Chondrocyte (in vitro differentiated cells): ENCODE measurements around the gene CFI. TPM values are rescaled to one million over a fixed set of nuclear protein-coding genes. Genes with fewer than 3 reads are reported as not detected.

Experiments used
- DNase-seq: peaks from one replicate; pipeline ENCODE4 v3.0.0; 2021; ENCODE audit warnings: mixed read lengths, low spot score
- H3K27ac Mint-ChIP-seq: one replicate; pipeline ENCODE4 v1.8.0; 2021; ENCODE audit warnings: mild to moderate bottlenecking, moderate library complexity, mixed read lengths; ENCODE audit not compliant: unreplicated experiment
- H3K27me3 Mint-ChIP-seq: 2 replicates; pipeline ENCODE4 v1.8.0; 2021; ENCODE audit warnings: low read depth, mixed read lengths
- H3K36me3 Mint-ChIP-seq: 2 replicates; pipeline ENCODE4 v1.8.0; 2021; ENCODE audit warnings: low read depth, mixed read lengths
- H3K4me1 Mint-ChIP-seq: 2 replicates; pipeline ENCODE4 v1.8.0; 2021; ENCODE audit warnings: low read depth, mild to moderate bottlenecking, mixed read lengths
- H3K4me3 Mint-ChIP-seq: one replicate; pipeline ENCODE4 v1.8.0; 2021; ENCODE audit warnings: mild to moderate bottlenecking, moderate library complexity, mixed read lengths; ENCODE audit not compliant: unreplicated experiment
- H3K9me3 Mint-ChIP-seq: 2 replicates; pipeline ENCODE4 v1.8.0; 2021; ENCODE audit warnings: low read depth, mixed read lengths
- total RNA-seq: library from RNA; stranded (reverse); gene quantifications from 3 replicates; pipeline ENCODE4 v1.2.1, GENCODE V29; 2021
- TF ChIP-seq, protein P1 (sequence below): fragments of 200-600 bp; sonication (generic); IDR thresholded peaks from 2 replicates; pipeline ENCODE4 v1.5.0; 2021; ENCODE audit warnings: antibody characterized with exemption, mild to moderate bottlenecking, moderate library complexity

The CFI gene
- total RNA-seq, 1 donor from 2014 or later: not detected

DNA sequence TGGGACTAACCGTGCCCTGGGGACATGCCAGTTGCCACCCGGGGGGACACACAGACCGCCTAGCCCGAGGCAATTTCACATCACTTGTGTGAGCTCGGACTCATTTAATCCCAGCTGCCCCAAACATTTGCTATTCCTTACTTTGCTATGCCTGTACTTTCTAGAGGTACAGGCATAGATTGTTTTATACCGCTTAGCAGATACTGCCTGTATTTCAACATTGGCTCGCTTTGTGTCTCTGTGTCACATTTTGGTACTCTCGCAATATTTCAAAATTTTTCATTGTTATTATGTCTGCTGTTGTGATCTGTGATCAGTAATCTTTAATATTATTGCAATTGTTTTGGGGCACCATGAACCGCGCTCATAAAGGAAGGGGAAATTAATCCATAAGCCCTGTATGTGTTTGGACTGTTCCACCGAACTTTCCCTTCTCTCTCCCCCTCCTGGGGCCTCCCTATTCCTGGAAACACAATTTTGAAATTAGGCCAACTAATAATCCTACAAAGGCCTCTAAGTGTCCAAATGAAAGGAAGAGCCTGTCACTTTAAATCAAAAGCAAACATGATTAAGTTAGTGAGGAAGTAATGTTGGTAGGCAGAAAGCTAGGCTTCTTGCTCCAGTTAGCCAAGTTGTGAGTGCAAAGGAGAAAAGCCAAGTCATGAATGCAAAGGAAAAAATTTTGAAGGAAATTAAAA lies 98.0 kb downstream of the CFI start:
- peaks cover 22% of the 10 kb centered on the region for H3K4me1 Mint-ChIP-seq
- no peak for DNase-seq
- TF ChIP-seq, protein P1, sequence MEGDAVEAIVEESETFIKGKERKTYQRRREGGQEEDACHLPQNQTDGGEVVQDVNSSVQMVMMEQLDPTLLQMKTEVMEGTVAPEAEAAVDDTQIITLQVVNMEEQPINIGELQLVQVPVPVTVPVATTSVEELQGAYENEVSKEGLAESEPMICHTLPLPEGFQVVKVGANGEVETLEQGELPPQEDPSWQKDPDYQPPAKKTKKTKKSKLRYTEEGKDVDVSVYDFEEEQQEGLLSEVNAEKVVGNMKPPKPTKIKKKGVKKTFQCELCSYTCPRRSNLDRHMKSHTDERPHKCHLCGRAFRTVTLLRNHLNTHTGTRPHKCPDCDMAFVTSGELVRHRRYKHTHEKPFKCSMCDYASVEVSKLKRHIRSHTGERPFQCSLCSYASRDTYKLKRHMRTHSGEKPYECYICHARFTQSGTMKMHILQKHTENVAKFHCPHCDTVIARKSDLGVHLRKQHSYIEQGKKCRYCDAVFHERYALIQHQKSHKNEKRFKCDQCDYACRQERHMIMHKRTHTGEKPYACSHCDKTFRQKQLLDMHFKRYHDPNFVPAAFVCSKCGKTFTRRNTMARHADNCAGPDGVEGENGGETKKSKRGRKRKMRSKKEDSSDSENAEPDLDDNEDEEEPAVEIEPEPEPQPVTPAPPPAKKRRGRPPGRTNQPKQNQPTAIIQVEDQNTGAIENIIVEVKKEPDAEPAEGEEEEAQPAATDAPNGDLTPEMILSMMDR: no peak
- H3K36me3 Mint-ChIP-seq: no peaks in the 10 kb centered on the region
- no peaks in the 10 kb centered on the region for H3K27me3 Mint-ChIP-seq
- no peaks in the 10 kb centered on the region for H3K9me3 Mint-ChIP-seq
- H3K27ac Mint-ChIP-seq: peak overlapping the region; percentile 69
- peak overlapping the region; percentile 93 for H3K4me3 Mint-ChIP-seq

DNA sequence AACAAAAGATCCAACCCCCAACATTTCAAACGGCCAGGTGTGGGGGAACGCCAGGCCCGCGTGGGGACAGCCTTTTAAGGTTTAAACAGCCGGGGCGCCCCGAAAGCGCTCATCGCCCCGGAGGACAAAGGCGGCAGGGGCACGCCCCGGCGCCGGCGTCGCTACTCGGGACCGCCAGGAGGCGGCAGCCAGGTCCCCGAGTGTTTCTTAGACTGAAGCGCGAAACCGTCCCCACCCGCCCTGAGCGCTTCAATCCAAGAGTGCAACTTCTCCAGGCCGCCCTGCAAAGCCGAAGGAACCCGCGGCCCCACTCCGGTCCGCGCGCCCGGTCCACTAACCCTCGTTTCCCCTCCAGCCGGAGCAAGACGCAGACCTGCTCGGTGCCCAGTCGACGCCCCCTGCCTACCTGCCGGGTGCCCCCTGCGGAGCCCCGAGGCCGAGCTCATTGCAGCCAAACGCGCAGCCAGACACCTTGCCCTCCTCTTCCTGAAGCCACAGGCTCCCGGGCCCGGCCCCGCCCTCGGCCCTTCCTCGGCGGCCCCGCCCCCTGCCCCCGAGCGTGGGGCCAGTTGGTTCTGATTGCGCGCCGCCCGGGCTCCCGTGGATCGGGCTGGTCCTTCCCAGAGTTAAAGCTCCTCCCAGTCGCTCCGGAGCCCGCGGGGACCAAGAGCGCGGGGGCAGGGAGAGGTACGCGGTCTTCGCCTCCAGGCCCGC lies 98.7 kb downstream of the CFI start, which contains the start of gene CASP6:
Gene CASP6 (minus strand): TSS at position 496 of the 714 bp plus-strand sequence. CDS start 50 bp downstream, at position 446.
- peak within 1 kb of the TSS; percentile 93 for H3K27ac Mint-ChIP-seq
- no peaks in the 10 kb centered on the region for H3K27me3 Mint-ChIP-seq
- H3K4me1 Mint-ChIP-seq: peaks cover 22% of the 10 kb centered on the region
- H3K9me3 Mint-ChIP-seq: no peaks in the 10 kb centered on the region
- no peak for DNase-seq
- peak within 1 kb of the TSS; percentile 93 for H3K4me3 Mint-ChIP-seq
- TF ChIP-seq, protein P1: peak; percentile 87
- no peaks in the 10 kb centered on the region for H3K36me3 Mint-ChIP-seq

DNA sequence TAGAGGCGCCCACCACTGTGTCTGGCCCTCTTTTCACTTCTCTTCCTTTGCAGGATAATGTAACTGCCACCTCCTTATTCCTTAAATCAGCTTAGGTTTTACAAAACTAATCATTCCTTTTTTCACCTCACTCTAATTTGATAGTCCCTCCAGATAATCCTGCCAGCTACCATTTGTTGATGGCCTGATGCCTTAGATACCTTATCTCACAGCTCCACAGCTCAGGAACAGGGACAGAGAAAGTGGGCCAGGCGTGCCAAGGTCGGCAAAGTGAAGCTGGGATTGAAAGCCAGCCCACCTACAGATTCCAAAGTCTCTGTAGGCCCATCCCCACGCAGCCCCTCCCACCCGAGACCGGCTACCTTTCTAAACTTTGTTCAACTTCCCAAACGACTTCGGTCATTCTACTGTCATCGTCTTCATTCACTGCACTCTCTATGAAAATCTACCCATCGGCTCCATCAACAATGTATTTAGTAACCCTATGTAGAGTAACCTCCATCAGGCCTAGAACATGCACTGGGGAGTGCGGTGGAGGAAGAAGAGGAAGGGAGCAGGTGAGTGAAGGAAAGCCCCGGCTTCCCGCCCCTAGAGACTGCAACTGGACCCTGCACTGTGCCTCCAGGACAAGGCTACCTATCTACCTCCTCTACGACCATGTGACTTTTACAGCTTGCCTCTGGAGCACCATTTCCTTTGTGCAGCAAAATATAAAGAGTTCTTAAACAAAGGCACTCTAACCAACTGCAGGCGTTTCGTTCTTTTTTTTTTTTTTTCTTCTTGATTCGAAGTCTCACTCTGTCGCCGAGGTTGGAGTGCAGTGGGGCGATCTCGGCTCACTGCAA lies 100.0 kb downstream of the CFI start:
- Mint-ChIP-seq H3K27ac (peak overlapping the region; percentile 93), H3K36me3 (peaks cover 7% of the 10 kb centered on the region), H3K27me3 (no peaks in the 10 kb centered on the region), H3K4me1 (peaks cover 22% of the 10 kb centered on the region), H3K9me3 (no peaks in the 10 kb centered on the region), H3K4me3 (peak overlapping the region; percentile 93)
- TF ChIP-seq, protein P1: no peak
- no peak for DNase-seq

DNA sequence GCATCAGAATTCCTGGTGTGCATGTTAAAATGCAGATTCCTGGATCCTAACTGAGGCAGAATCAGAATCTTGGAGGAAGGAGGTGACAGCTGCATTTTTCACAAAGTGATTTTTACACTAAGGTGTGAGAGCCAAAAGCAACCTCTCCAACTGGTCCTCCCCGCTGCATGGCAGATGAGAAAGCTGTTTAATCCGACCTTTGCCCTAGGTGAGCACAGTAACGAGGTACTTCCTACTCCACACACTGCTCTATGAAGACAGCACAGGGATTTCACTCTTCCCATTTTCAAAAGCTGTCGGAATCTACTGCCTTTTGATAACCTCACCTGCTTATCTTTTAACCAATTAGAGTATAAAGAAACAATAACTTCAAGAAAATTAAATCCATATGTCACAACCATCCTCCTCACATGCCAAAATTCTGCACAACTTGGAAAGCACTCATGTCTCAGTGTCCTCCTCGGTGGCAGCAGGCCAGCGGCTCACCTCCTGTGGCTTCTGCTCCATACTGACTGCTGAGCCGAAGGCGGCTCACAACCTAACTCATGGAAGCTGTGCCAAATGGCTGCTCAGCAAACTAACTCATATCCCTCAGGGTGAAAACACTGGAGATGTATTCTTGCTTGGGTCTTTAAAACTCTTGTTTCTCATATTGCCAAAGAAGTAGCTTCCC lies 102.1 kb downstream of the CFI start:
- Mint-ChIP-seq H3K4me1 (peaks cover 22% of the 10 kb centered on the region), H3K36me3 (peaks cover 9% of the 10 kb centered on the region), H3K4me3 (no peak overlapping the region), H3K27ac (no peak overlapping the region), H3K27me3 (no peaks in the 10 kb centered on the region), H3K9me3 (no peaks in the 10 kb centered on the region)
- TF ChIP-seq, protein P1: no peak
- no peak for DNase-seq
